HG03097 (cell line): ENCODE data around the gene NOX5.
"Not testable (repeated sequence)": the region's sequence is repeated elsewhere in the genome, so short reads cannot be mapped to it uniquely, and the experiment has no call there.

Source experiments
- ATAC-seq: cut with Tn5 transposase; IDR thresholded peaks from one replicate; pipeline ENCODE4 v1.9.1; 2021; ENCODE audit not compliant: unreplicated experiment, low FRiP score

NOX5 gene

DNA sequence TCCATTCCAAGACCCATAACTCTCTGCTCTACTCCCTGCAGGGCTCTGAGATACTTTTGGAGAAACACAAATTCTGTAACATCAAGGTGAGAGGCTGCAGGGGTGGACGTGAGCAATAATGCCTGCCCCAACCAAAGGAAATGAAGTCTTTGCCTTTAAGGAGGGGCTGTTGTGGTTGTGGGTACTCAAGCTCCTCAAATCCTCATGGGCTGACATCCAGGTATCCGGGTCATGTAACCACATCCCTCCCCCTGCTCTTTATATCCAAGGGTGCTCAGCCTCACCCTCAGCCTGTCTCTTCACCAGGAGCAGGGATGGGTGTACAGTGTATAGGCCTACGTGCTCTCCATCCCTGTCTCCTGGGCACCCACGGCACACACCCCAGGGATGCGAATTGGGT is 32.3 kb downstream of the NOX5 start:
- no peak for ATAC-seq

DNA sequence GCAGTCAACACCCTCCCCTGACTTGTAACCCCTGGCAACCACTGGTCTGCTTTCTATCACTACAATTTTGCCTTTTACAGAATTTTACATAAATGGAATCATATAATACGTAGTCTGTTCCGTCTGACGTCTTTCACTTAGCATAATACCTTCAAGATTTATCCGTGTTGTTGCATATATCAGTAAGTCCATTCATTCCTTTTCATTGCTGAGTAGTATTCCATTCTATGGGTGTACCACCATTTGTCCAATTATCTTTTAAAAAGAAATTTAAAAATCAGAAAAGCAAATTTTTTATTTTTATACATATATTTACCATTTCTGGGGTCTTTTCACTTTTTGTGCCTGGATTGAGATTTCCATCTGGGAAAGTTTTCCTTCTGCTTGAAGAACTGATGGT is 35.5 kb downstream of the NOX5 start:
- no peak for ATAC-seq

DNA sequence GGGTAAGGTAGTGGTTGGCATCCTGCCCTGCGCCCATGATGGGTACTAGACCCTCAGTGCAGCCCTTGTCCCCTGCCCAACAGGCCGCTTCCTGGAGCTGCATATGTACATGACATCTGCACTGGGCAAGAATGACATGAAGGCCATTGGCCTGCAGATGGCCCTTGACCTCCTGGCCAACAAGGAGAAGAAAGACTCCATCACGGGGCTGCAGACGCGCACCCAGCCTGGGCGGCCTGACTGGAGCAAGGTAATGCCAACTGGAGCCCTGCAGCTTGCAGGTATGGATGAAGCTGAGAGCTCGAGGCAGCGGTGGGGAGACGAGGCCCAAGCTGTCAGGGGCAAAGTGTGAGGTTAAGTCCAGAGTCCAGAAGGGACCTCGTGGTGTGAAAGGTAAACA is 40.8 kb downstream of the NOX5 start:
- ATAC-seq, result no peak

DNA sequence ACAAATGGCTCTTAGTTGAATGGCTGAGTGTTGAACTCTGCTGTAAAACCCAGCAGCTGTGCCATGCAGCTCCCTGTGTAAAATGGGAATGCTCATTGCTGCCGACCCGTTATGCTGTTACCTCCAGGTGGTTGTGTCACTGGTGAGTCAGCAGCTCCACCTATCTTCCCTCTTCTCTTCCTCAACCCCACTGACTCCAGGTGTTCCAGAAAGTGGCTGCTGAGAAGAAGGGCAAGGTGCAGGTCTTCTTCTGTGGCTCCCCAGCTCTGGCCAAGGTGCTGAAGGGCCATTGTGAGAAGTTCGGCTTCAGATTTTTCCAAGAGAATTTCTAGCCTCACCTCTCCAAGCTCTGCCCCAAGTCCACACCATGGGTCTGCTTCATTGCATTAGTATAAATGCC is 41.9 kb downstream of the NOX5 start:
- ATAC-seq, result no peak

DNA sequence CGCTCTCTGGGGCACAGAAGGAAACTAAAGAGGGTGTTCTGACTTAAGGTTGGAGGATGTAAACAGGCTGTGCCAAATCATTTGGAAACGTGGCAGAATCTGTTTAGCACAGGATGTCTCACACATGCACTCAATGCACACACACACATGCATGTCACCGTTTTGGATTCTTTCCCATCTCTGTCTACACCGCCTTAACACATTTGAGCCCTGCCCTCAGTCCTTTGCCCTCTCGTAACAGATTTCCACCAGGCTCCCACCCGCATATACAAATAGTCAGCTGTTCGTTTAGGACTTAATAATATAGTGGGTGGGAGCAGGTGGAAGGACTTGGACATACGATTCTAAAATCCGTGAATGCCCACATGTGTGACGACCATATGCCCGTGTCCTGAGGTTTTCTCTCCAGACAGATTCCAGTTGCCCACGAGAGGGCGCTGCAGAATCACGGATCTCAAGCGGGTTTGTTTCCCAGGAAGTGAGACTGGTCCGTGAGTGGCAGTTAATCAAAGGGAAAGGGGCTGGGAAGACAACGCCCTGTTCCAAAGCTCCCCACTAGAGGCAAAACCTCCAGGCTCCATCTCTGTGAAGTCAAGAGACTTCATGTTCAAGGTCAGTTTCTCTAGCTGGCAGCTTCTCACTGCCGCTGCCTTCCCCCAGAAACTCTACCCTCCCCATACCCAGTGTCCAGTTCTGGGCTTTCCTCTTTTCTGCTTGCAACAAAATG is 44.5 kb downstream of the NOX5 start:
- ATAC-seq, result no peak

DNA sequence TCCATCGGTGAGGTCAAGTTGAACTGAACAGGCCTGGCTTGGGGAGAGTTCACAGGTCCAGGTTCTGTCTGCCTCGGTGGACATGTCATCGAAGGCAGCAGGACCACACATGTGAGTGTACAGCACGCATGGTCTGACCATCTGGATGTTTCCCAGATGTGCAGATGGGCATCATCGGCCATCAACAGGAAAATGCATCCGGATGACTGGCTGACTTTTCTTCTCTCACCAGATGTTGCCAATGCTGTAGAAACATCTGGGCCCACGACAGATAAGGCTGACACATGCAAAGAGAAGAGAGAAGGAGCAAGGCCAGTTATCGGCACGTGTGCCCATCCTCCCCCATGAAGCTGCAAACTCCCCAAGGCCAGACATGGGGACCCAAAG is 45.1 kb downstream of the NOX5 start:
- ATAC-seq, result no peak

DNA sequence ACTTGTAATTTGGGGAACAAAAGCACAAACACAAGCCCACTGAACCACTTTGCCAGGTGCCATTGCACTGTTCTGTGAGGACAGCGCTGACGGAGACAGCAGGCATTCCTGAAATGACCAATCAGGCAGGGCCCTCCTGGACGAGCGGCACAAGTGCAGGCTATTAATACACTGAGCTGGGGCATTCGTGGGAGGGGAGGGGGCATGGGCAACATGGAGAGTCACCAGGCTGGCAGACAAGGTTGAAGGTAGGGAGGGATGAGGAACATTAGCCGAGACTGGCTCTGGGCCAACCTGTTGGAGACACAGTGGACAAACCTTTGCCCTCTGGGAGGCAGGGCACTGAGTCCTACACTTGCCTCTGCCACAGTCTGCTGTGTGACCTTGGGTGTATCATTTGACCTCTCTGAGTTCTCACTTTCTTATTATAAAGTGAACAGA is 45.6 kb downstream of the NOX5 start:
- ATAC-seq, result no peak

DNA sequence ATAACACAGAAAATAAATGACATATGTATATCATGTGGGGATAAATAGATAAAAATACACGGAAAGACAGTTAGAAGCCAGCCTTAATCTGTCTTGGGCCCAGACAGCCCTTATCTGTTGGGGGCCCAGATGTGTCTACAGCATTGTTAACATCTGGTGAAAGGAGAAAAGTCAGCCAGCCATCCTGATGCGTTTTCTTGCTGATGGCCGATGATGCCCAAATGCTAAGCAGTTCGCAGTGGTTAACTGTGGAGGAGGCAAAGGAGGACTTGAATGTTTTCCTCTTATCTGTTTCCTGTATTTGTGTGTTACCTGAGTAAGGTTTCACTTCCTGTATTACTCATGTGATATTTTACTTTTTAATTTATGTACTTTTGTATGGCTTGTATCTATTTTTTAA is 46.2 kb downstream of the NOX5 start:
- no peak for ATAC-seq

DNA sequence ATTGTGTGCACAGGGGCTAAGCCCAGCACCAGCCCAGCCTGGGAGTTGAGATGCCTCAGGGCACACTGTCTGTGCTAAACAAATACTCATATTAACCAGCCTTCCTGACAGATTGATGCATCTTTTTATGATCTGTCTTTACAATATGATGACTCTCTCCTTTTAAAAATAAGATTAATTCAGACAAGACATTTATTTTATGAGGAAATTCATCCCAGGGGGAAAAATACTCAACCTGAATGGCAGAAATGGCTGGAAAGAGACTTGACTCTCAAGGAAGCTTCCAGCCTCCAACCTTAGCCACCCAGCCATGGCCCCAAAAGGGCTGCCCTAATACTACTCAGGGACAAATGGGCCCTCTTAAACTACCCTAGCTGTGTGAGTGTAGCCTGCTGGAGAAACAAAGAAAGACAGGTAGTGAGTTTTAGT is 46.9 kb downstream of the NOX5 start:
- no peak for ATAC-seq

DNA sequence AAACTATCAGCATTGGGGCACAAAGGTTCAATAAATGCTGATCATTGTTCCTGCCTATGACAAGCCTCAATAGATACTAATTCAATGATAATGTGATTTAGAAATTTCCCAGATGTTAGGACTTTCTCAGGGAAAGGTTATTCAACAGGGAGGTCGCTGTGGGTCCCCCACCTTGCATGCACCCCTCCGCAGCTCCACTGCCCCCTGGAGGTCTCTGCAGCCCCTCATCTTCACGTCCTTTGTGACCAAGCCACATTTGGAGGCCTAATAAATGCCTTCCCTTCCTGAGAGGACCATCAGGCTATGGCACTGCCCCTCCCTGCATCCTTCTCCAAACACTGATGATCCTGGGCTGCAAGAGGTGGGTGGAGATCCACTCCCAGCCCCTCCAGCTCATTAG is 50.2 kb downstream of the NOX5 start:
- ATAC-seq, result no peak

DNA sequence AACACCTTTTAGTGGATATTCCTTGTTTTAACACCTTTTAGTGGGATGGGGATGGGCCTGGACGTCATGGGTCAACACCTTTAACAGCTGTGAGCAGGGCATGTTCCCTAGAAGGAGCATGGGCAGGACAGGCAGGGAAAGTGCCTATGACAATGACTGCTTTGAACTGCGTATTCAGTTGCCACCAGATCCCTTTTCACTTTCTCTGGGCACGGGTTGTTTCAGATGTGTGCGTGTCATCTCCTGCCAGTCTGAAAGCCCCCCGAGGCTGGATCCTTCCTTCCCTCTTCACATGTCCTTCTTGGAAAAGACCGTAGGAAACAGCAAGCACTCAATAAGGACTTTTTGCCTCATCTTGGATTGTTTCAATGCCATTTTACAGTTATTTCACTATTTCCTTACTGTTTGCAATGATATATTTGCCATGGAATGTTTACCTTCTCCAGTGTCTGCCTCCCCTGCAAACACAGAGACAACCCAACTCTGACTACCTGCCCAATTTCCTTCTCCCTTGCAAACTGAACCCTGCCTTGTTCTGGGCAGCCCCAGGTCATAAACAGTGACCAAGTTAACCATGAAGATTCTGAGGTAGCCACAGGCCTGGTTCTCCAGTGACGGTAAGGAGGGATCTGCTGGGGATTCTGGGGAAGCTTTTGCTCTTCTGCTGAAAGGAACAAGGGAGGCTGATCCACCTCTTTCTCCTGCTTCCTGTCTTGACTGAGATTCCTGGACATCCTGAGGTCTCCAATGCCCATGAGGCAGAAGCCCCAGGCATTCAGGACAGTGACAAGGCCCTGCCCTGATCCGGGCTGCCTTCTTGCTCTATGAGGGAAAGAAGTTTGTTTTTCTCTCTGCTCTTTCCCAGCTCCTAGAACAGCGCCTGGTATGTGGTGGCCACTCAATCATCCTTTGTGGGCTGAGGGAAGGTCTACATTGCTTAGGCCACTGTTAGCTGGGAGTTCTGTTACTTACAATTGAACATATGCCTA is 51.8 kb downstream of the NOX5 start:
- no peak for ATAC-seq

DNA sequence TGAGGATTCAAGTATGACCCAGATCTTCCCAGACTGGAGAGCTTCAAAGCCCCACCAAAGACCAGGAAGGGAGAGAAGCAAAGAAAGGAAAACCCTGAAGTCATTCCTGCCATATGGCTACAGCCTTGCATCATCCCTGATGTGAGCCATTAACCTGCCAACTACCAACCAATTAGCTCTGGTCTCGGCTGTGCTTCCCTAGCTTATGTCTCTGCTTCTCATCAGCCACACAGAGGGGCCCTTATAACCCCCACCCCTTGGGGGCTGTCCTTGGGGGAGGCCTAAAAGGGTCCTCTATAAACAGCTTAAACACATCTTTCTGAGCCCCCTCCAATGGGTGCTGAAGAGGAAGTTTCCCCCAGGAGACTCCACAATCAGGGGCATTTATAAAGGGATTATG is 52.8 kb downstream of the NOX5 start:
- ATAC-seq, result no peak

DNA sequence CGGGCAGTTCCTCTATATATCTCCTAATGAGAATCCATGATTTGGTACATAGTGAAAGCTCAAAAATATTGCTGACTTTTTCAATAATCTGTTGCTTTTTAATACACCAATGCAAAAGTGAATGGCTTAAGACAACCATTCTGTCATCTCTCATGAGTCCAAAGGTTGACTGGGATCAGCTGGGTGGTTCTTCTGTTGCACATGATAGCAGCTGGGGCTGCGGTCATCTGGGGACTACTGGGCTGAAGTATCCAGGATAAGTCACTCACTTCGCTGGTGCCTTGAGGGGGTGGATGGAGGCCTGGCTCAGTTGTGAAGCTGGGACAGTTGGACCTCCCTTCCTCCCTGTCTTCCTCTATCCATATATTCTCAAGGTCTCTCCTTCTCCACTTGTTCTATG is 53.7 kb downstream of the NOX5 start:
- ATAC-seq, result no peak

DNA sequence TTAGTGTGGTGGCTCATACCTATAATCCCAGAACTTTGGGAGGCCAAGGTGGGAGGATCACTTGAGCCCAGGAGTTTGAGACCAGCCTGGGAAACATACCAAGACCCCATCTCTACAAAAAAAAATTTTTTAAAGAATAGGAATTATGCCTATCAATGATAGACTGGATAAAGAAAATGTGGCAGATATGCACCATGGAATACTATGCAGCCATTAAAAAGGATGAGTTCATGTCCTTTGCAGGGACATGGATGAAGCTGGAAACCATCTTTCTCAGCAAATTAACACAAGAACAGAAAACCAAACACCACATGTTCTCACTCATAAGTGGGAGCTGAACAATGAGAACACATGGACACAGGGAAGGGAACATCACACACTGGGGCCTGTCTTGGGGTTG is 54.8 kb downstream of the NOX5 start:
- ATAC-seq, result not testable (repeated sequence)

DNA sequence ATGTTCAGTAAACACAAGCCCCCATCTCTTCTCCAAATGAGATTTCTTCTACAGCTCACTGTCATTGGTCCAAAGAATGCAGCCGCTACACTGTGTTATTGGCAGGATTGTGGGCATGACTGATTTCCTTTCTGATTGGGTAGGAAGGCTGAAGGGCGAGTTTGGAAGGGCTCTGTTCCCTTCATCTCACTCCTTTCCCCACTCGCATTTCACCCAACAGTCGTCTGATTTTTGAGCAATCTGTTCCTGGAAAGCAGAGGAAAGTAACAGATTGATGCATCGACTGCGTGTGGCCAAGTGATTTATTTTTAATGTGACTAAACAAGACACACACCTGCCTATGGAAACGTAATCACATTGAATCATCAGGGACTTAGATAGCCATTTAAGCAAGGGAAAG is 55.5 kb downstream of the NOX5 start:
- no peak for ATAC-seq

DNA sequence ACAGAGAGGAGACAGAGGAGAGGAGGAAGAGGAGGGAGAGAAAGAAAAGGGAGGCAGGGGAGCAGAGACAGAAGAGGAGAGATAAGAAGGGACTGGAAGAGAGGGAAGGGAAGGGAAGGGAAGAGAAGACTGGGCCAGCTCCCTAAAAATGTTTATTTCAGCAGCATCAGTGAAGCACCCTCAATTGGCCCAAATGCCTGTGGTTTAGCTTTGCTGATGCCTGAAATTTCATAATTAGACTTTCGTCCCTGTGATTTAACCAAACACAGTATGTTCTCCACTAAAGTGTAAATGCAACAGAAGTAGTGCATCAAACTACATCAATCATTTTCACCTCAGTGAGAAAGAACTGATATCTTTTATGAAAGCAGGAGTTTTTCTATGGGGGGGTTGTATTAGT is 55.9 kb downstream of the NOX5 start:
- no peak for ATAC-seq

DNA sequence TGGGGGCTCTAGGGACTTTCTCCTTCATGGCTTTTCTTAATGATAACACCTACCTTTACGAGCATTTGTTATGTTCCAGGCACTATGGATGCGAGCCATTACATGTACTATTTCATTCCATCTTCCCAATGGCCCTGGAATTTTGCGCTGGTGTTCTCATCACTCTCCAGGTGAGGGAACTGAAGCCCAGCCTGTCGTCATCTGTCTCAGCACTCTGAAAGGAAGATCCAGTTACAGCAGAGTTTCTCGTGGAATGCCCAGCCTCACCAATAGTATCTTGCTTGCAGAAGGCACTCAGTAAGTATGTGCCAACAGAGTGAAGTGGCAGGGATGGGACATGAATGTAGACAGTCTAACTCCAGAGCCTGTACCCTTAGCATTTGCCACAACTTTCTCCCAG is 56.8 kb downstream of the NOX5 start:
- ATAC-seq, result no peak

DNA sequence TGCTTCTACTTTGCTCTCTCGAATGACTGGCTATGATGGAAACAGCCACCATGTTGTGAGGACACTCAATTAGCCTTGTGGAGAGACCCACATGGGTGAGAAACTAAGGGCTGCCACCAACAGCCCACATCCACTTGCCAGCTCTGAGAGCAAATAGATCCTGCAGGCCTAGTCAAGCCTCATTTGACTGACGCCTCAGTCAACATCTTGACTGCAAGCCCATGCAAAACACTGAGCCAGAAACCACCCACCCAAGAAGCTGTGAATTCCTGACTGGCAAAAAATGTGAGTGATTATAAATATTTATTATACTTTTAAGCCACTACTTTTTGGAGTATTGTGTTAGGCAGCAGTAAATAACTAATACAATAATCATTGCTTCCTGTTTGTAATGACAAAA is 58.4 kb downstream of the NOX5 start:
- no peak for ATAC-seq

DNA sequence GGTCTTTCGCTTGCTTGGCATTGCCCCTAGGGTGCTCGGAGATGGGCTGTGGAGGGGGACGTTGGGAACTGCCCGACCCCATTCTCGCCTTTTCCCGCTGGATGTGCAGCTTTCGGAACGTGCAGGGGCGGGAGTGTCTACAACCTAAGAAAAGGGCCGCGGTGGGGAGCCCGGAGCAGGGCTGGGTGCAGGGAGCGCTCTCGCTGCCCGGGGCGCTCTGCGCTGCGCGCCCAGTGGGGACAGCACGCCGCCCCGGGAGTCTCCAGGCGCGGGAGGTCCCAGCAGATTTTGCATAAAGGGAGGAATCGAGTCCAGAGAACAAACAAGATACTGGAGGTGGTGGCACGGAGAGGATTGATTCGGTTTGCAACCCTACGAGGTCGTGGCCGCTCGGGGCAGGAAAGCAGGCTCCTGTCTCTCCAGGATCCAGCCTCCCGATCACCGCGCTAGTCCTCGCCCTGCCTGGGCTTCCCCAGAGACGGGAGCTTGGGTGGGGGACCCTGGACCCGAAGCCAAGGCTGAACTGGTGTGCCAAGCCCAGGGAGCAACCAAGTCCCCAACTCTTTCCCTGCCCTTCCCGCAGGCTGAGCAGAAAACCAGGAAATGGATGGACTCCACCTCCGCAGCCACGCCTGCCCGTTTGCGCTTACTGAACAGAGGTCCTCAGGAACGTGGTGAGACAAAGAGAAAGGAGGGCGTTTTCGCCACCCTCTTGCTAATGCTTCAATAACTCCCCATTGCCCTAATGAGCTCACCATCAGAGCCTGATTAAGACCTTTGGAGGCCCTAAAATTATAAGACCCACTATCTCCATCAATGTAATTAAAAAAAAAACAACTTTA is 59.7 kb downstream of the NOX5 start:
- ATAC-seq, result no peak

DNA sequence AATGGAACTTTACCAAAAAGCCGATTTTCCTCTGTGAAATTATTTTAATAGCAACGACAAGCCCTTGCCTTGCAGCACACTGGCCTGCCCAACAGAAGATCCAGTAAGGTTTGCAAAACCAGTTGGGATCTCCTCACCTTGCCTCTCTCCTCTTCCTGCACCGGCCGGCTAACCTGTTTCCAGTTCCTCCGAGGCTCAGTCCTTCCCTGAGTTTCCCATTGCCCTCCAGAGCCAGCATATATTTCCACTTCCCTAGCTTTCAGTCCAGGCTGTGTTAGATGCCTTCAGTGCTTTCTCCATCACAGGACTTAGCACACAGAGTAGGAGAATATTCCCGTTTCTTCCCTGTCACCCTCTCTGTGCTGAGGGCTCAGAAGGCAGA is 60.3 kb downstream of the NOX5 start:
- no peak for ATAC-seq

DNA sequence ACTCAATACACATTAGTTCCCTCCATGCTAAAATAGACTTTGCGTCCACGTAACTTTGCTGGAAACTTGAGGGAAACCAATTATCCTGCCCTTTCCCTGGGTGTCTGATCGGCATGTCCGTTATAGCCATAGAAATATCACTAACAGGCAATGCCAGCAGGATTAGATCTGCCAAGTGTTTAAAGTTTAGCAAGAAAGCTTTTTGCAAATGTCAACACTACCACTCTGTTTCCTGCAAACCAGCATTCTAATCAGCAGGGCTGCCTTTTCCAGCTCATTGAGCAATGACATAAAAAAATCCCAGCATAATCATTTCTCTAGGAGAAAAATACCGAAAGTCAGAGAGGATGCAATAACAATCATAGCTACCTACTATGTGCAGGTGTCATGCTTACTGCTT is 60.9 kb downstream of the NOX5 start:
- no peak for ATAC-seq
